ENCODE data around the gene SLF2.

DNA sequence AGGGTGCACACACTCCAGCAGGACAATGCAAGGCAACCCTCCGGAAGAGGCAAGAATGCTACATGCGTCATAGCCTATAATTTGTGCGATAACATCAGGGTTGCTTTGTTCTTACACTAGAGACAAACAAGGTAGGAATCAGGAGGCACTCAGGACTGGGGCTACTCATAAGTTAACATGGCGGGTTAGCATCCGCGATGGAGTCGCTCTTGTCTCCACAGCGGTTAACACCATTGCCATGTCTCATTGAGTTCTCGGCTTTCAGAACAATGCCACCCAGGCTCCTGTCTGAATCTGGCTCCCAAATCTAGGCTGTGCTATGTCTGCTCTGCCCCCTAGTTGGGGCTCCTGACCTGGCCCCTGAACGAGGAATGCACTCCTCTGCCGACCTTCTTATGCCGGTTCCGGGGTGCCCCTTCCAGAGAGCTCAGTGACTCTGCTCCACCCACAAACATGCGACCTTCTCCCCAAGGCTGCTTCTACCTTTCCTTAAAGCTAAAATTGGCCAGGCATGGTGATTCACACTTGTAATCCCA is 24.9 kb upstream of the SLF2 start:
- TF ChIP-seq POLR2A (IDR thresholded peaks at IDR 0.05), result no peak
- TF ChIP-seq, protein P1, sequence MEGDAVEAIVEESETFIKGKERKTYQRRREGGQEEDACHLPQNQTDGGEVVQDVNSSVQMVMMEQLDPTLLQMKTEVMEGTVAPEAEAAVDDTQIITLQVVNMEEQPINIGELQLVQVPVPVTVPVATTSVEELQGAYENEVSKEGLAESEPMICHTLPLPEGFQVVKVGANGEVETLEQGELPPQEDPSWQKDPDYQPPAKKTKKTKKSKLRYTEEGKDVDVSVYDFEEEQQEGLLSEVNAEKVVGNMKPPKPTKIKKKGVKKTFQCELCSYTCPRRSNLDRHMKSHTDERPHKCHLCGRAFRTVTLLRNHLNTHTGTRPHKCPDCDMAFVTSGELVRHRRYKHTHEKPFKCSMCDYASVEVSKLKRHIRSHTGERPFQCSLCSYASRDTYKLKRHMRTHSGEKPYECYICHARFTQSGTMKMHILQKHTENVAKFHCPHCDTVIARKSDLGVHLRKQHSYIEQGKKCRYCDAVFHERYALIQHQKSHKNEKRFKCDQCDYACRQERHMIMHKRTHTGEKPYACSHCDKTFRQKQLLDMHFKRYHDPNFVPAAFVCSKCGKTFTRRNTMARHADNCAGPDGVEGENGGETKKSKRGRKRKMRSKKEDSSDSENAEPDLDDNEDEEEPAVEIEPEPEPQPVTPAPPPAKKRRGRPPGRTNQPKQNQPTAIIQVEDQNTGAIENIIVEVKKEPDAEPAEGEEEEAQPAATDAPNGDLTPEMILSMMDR (IDR thresholded peaks at IDR 0.05), result no peak
